GM12875 (cell line): ENCODE measurements around the gene IRF2BP1.

ENCODE experiments used
- H3K4me3 ChIP-seq: one replicate; pipeline ENCODE4 v1.5.1; 2011; ENCODE audit warnings: low read depth, low read length, control low read depth
- TF ChIP-seq, protein P1 (sequence below): IDR thresholded peaks from 2 replicates; pipeline ENCODE4 v1.5.1; 2011; ENCODE audit warnings: low read depth, mild to moderate bottlenecking, control low read depth, inconsistent platforms, low read length, moderate library complexity, borderline replicate concordance; ENCODE audit not compliant: insufficient read depth

The IRF2BP1 gene

GRCh38 chr19:45902651-45903625, 17.0 kb upstream of the IRF2BP1 start:
- TF ChIP-seq, protein P1, sequence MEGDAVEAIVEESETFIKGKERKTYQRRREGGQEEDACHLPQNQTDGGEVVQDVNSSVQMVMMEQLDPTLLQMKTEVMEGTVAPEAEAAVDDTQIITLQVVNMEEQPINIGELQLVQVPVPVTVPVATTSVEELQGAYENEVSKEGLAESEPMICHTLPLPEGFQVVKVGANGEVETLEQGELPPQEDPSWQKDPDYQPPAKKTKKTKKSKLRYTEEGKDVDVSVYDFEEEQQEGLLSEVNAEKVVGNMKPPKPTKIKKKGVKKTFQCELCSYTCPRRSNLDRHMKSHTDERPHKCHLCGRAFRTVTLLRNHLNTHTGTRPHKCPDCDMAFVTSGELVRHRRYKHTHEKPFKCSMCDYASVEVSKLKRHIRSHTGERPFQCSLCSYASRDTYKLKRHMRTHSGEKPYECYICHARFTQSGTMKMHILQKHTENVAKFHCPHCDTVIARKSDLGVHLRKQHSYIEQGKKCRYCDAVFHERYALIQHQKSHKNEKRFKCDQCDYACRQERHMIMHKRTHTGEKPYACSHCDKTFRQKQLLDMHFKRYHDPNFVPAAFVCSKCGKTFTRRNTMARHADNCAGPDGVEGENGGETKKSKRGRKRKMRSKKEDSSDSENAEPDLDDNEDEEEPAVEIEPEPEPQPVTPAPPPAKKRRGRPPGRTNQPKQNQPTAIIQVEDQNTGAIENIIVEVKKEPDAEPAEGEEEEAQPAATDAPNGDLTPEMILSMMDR: no peak
- H3K4me3 ChIP-seq: peak overlapping the region; percentile 63

DNA sequence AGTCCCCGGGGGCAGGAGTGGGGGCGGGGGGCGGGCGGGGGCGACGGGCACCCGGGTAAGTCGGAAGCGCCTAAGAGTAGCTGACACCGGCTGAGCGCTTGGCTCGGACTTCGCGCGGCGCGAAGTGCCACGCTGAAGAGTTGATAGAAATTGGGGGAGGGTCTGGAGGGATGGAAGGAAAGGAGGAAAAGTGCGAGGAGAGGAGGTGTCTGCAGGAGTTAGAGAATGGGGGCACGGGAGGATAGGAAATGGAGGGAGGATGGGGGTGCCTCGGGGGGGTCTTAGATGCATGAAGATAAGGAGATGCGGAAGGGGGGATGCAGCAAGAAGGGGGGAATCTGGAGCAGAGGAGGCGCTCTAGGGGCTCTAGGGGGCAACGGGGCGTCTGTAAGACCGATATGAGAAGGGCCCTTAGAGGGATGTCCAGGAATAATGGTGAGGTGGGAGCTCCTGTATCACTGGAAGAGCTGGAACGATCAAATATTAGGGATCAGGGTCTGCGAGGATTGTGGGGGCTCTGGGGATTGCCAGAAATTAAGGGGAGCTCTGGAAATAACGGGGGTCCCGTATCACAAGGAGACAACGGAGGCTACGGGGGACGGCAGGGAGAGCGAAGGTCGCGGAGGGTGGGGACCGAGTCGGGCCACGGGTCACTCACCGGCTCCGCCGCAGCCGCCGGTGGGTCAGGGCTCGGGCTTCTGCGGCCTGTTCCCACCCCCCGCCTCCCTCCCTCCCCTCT, 16.1 kb upstream of the IRF2BP1 start, which contains the start of gene MYPOP:
MYPOP (minus strand) TSS at position 702 of the 739 bp plus-strand sequence. CDS start 840 bp downstream, outside the sequence.
- TF ChIP-seq, protein P1: no peak
- peak within 1 kb of the TSS; percentile 63 for H3K4me3 ChIP-seq

DNA sequence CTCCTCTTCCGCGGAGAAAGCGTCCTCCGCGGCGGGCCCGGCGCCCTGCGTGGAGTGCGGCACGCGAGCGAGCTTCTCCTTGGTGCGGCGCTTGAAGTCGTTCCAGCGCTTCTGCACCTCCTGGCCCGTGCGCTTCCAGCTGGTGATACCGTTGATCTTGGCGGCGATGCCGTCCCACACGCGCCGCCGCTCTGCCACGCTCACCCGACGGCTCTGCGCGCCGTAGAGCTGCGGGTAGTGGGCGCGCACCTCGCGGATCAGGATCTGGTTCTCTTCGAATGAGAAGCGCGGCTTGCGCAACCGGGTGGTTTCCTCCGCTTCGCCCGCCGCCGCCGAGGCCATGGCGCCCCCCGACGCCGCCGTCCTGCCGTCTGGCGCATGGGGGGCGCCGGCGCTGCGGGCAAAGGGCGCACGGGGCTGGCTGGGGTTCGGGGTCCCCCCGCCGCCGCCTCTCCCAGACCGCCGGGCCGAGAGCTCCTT, 15.5 kb upstream of the IRF2BP1 start:
- TF ChIP-seq, protein P1: no peak
- peak overlapping the region; percentile 63 for H3K4me3 ChIP-seq

GRCh38 chr19:45900738-45901431, 14.9 kb upstream of the IRF2BP1 start:
- TF ChIP-seq, protein P1: no peak
- peak overlapping the region; percentile 63 for H3K4me3 ChIP-seq

- TF ChIP-seq, protein P1: no peak
- H3K4me3 ChIP-seq: no peak overlapping the region
Measured at GRCh38 chr19:45899919-45900589, 14.1 kb upstream of the IRF2BP1 start.

DNA sequence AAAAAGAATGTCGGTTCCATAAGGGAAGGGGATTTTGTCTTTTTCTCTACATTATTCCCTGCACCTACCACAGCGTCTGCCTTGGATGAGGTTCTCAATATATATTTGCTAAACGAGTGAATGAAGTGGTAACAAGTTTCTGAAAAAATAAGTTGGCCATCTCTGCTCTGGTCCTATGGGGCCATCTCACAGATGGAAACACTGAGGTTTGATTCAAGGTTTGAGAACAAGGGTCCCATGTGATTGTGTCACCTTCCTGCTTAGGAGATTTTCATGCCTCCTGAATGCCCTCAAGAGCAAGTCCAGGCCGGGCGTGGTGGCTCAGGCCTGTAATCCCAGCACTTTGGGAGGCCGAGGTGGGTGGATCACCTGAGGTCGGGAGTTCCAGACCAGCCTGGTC, 13.3 kb upstream of the IRF2BP1 start:
- TF ChIP-seq, protein P1: no peak

More for the DNA sequence above, 13.3 kb upstream of the IRF2BP1 start:
- H3K4me3 ChIP-seq: no peak overlapping the region
